ENCODE data around the gene CLTA.
"Not testable (repeated sequence)": the region's sequence is repeated elsewhere in the genome, so short reads cannot be mapped to it uniquely, and the experiment has no call there.

CLTA gene

DNA sequence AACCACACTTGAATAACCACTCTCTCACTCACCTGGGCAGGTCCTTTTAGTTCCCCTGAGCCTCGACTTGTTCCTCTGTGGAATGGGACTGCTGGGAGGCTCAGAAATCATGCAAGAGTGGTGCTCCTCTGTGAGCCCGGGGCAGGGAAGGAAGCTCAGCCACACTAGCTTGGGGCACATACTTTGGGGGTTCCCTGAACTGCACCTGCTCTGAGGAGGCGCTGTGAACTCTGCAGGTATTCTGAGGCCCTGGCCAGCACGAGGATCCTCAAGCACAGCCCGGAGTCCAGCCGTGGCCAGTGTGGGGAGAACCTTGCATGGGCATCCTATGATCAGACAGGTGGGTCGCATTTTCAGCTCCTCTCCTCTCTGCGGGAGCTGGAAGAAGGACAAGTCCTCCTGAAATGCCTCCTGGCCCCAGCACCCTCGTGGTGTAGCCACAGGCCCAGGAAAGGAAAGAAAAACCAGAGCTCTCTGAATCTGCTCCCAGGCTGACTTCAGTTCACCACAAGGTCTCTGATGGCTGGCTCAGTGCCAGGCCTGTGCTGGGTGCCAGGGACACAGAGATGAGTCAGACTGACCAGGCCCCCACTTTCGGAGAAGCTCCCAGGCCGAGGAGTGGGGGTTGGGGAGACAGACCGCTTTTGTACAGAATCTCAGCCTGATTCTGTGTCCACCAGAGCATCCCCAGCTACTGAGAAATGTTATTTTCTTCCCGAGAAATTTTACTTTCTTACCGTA lies 42.2 kb upstream of the CLTA start:
- FAIRE-seq, result peak; percentile 50
- peak; percentile 70 for DNase-seq (ENCODE audit: insufficient read length)
- TF ChIP-seq POLR2AphosphoS5 (IDR thresholded peaks at IDR 0.05; ENCODE audit: low read depth, low read length) (no peak), TAF1 (IDR thresholded peaks at IDR 0.05; ENCODE audit: borderline replicate concordance, low read depth, low read length) (no peak), POLR2A (IDR thresholded peaks at IDR 0.05; ENCODE audit: low read depth, low read length) (no peak)

DNA sequence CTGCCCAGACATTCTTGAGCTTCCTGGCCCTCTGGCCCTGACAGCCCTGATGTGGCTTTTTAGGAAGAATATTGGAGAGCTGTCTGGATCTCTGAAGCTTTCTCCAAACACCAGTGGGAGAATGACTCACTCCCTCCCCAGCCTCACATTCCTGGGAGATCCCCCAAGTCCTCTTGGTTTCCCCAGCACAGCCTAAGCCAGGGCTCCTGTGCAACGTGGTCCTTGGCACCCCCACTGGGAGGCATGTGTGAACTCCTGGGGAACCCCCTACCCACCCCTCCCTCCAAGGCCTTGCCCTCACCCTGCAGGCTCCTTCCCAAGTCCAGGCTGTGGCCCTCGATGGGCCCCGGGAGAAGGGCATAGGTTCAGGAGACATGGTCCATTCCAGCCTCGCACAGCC lies 41.5 kb upstream of the CLTA start:
- TF ChIP-seq POLR2AphosphoS5 (IDR thresholded peaks at IDR 0.05; ENCODE audit: low read depth, low read length) (no peak), POLR2A (IDR thresholded peaks at IDR 0.05; ENCODE audit: low read depth, low read length) (no peak), TAF1 (IDR thresholded peaks at IDR 0.05; ENCODE audit: borderline replicate concordance, low read depth, low read length) (no peak)
- DNase-seq (ENCODE audit: insufficient read length) (no peak), FAIRE-seq (no peak)

DNA sequence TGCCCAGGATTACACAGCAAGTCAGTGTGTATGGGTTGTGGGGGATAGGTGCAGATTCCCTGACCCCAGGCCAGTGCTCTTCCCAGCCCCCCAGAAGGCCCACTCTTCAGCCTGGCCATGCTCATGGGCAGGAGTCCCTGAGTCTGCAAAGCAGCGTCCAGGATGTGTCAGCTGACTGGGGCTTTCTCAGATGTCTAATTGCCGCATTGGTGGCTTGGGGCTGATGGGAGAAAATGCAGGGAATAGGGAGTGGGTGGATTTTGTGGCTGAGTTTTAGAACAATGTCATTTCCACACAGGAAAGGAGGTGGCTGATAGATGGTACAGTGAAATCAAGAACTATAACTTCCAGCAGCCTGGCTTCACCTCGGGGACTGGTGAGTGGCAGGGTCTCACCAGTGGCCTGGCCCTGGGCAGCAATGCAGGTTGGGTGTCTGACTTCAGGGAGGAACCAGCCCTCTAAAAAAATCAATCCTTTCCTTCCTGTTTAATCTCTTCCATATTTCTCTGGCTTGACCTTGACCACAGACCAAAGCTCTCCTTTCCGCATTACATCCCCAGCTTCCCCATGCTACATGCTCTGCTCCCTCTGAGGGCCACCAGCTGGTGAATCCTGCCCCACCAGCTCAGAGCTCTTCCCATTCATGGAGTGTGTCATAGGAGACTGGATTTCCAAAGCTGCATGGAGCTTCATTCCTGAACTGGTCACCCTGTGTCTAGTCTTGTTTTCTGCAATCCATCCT lies 40.0 kb upstream of the CLTA start:
- DNase-seq (ENCODE audit: insufficient read length), result no peak
- no peak for FAIRE-seq
- TF ChIP-seq POLR2A (IDR thresholded peaks at IDR 0.05; ENCODE audit: low read depth, low read length) (no peak), TAF1 (IDR thresholded peaks at IDR 0.05; ENCODE audit: borderline replicate concordance, low read depth, low read length) (no peak), POLR2AphosphoS5 (IDR thresholded peaks at IDR 0.05; ENCODE audit: low read depth, low read length) (no peak)

DNA sequence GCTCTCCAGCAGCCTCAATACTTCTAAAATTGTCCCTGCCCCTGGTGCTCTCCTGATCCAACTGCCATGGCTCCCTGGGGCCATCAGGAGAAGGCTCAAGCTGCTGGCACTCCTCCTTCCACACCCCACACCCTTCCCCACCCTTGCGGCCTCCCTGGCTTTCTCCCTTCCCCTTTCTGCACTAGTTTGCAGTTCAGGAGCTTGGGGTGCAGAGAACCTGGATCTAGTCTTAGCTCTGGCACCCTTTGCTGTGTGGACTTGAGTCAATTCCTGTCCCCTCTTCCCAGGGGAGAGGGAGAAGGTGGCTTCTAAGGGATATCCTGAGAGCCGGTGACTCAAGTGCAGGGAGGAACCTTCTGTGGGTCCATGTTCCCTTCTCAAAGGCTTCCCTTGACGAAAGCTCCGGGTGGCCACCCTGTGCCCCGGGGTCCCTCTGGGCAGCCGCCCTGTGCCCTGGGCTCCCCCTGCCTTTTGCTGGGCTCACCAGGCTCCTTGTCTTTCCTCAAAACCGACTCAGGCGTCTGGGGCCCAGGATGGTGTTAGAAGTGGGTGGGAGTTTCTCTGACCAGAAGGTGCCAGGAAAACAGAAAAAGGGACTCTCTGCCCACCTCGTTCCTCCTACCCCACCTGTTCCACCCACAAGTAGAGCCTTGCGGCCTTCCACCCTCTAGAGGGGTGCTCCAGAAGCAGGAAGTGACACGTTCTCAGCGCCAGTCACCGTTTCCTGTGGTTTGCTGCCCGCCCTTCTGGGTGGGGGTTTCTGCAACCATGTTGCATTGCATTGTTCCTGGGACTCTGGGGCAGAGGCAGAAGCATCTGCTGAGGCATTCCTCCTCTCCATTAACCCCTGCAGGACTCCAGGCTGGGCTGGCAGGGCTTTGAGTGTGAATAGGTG lies 39.2 kb upstream of the CLTA start:
- peak; percentile 70 for DNase-seq (ENCODE audit: insufficient read length)
- peak; percentile 90 for FAIRE-seq
- TF ChIP-seq POLR2AphosphoS5 (IDR thresholded peaks at IDR 0.05; ENCODE audit: low read depth, low read length), result peak; percentile 60
- peak; percentile 66; the same call in 1 of the 2 replicates for TF ChIP-seq POLR2A (IDR thresholded peaks at IDR 0.05; ENCODE audit: low read depth, low read length)
- TF ChIP-seq TAF1 (IDR thresholded peaks at IDR 0.05; ENCODE audit: borderline replicate concordance, low read depth, low read length), result no peak; the same call in 1 of the 2 replicates

DNA sequence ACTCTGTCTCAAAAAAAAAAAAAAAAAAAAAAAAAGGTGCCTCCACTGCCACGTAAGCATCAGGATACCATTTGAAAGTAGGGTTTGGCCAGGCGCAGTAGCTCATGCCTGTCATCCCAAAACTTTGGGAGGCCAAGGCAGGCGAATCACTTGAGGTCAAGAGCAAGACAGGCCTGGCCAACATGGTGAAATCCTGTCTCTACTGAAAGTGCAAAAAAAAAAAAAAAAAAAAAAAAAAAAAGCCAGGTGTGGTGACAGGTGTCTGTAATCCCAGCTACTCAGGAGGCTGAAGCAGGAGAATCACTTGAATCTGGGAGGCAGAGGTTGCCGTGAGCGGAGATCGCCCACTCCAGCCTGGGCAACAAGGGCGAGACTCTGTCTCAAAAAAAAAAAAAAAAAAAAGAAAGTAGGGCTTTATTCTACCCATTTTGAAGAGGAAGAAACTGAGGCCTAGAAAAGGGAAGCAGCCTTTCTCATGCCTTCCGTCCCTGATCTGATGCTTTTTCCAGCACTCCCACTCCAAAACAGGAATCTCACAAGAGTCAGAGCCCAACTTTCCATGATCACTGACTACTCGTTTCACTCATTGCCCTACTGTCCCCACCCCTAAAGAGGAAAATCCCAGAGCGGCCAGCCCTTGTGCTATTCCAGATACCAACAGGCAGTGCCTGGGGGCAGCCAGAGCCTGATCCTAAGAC lies 37.8 kb upstream of the CLTA start:
- FAIRE-seq, result no peak
- no peak for TF ChIP-seq POLR2AphosphoS5 (IDR thresholded peaks at IDR 0.05; ENCODE audit: low read depth, low read length)
- TF ChIP-seq TAF1 (IDR thresholded peaks at IDR 0.05; ENCODE audit: borderline replicate concordance, low read depth, low read length), result no peak
- no peak for TF ChIP-seq POLR2A (IDR thresholded peaks at IDR 0.05; ENCODE audit: low read depth, low read length)
- no peak for DNase-seq (ENCODE audit: insufficient read length)

DNA sequence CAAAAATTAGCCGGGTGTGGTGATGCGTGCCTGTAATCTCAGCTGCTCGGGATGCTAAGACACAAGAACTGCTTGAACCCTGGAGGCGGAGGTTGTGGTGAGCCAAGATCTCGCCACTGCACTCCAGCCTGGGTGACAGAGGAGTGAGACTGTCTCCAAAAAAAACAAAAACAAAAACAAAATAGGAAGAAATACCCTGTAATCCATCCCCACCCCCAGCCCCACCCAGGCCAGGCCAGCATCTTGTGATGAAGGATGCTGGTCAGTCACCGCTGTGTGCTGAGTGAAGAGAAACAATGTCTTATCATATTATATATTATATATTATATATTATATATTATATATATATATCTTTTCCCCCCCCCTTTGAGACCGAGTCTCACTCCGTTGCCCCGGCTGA lies 37.0 kb upstream of the CLTA start:
- DNase-seq (ENCODE audit: insufficient read length) (no peak), FAIRE-seq (peak; percentile 9)
- no peak for TF ChIP-seq POLR2A (IDR thresholded peaks at IDR 0.05; ENCODE audit: low read depth, low read length)
- TF ChIP-seq POLR2AphosphoS5 (IDR thresholded peaks at IDR 0.05; ENCODE audit: low read depth, low read length), result no peak
- TF ChIP-seq TAF1 (IDR thresholded peaks at IDR 0.05; ENCODE audit: borderline replicate concordance, low read depth, low read length), result no peak

DNA sequence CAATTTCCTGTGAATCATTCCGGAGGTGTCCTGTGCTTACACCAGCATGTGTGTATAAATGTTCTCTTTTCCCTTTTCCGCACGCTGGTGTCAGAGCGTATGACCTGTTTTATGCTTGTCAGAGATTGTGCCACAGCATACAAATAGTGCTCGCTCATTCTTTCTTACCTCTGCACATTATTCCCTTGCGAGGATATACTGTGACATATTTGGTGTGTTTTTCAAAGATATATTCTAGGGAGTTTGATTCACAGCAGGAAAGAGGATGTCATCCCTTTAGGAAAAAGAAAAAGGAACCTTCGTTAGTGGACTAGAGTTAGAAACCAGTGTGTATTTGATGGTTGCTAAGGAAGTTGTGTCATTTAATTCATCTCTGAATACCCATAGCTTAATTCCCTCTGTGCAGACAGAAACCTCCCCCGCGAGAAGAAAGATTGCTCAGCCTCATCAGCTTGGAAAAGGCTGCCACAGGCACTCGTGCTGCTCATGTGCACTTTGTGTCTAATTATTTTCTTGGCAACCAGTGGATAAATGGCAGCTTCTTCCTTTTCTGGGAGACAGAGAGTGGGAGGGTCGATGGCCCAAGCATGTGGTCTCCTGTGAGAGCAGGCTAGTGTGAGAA lies 36.3 kb upstream of the CLTA start:
- DNase-seq (ENCODE audit: insufficient read length), result no peak
- TF ChIP-seq POLR2AphosphoS5 (IDR thresholded peaks at IDR 0.05; ENCODE audit: low read depth, low read length) (no peak), POLR2A (IDR thresholded peaks at IDR 0.05; ENCODE audit: low read depth, low read length) (no peak), TAF1 (IDR thresholded peaks at IDR 0.05; ENCODE audit: borderline replicate concordance, low read depth, low read length) (no peak)
- no peak for FAIRE-seq

DNA sequence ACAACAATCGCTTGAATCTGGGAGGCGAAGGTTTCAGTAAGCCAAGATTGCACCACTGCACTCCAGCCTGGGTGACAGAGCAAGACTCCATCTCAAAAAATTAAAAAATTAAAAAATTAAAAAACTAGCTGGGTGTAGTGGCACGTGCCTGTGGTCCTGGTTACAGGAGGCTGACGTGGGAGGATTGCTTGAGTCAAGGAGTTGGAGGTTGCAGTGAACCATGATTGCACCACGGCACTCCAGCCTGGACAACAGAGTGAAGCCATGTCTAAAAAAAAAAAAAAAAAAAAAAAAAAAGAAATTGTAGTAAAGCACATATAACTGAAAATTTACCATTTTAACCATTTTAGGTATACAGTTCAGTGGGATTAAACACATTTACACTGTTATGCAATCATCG lies 34.6 kb upstream of the CLTA start:
- TF ChIP-seq POLR2A (IDR thresholded peaks at IDR 0.05; ENCODE audit: low read depth, low read length) (no peak), TAF1 (IDR thresholded peaks at IDR 0.05; ENCODE audit: borderline replicate concordance, low read depth, low read length) (no peak), POLR2AphosphoS5 (IDR thresholded peaks at IDR 0.05; ENCODE audit: low read depth, low read length) (no peak)
- no peak for FAIRE-seq

DNA sequence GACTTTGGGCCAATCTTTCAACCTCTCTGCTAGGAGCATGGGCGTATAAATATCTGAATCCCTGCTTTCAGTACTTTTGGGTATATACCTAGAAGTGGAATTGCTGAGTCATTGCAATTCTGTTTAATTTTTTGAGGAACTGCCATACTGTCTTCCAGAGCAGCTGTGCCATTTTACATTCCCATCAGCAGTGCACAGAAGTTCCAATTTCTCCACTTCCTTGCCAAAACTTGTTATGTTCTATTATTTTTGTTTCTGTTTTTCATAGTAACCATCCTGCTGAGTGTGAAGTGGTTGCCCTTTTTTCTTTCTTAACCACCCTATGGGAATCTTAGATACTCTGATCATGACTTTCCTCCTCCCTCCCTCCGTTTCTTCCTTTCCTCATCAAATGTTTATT lies 32.6 kb upstream of the CLTA start:
- TF ChIP-seq POLR2A (IDR thresholded peaks at IDR 0.05; ENCODE audit: low read depth, low read length), result no peak
- no peak for TF ChIP-seq POLR2AphosphoS5 (IDR thresholded peaks at IDR 0.05; ENCODE audit: low read depth, low read length)
- no peak for TF ChIP-seq TAF1 (IDR thresholded peaks at IDR 0.05; ENCODE audit: borderline replicate concordance, low read depth, low read length)
- DNase-seq (ENCODE audit: insufficient read length) (no peak), FAIRE-seq (no peak)

More for the DNA sequence above, 34.6 kb upstream of the CLTA start:
- no peak for DNase-seq (ENCODE audit: insufficient read length)

DNA sequence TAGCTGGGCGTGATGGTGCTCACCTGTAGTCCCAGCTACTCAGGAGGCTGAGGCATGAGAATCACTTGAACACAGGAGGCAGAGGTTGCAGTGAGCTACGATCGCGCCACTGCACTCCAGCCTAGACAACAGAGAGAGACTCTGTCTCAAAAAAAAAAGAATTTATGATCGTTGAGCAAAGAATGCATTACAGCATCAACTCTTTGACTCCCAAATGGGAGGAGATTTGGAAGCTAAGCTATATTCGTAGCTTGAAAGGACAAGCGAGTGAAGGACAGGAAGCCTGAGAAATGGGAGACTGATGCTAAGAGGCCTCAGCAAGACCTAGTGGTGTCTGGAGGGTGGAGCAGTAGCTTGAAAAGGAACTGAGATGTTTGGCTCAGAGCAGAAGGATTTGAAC lies 31.8 kb upstream of the CLTA start:
- TF ChIP-seq TAF1 (IDR thresholded peaks at IDR 0.05; ENCODE audit: borderline replicate concordance, low read depth, low read length) (no peak), POLR2A (IDR thresholded peaks at IDR 0.05; ENCODE audit: low read depth, low read length) (no peak), POLR2AphosphoS5 (IDR thresholded peaks at IDR 0.05; ENCODE audit: low read depth, low read length) (no peak)
- FAIRE-seq, result no peak

DNA sequence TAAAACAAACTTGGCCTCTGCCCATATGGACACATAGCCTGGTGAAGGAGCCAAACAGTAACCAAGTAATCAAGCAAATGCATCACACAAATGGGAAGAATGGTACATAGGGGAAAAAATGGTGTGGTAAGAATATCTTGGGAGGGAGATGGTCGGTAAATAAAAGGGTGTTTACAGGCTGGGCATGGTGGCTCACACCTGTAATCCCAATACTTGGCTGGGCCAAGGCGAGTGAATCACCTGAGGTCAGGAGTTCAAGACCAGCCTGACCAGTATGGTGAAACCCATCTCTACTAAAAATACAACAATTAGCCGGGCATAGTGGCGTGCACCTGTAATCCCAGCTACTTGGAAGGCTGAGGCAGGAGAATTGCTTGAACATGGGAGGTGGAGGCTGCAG lies 31.2 kb upstream of the CLTA start:
- FAIRE-seq; DNase-seq (ENCODE audit: insufficient read length): not testable (repeated sequence)

More for the DNA sequence above, 31.8 kb upstream of the CLTA start:
- no peak for DNase-seq (ENCODE audit: insufficient read length)

DNA sequence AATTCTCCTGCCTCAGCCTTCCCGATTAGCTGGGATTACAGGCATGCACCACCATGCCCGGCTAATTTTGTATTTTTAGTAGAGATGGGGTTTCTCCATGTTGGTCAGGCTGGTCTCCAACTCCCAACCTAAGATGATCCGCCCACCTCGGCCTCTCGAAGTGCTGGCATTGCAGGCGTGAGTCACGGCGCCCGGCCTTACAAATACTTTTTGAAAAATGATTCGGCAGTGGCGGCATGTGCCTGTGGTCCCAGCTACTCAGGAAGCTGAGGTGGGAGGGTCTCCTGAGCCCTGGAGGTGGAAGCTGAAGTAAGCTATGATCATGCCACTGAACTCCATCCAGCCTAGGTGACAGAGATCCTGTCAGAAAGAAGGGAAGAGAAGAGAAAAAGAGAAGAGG lies 30.6 kb upstream of the CLTA start:
- FAIRE-seq; DNase-seq (ENCODE audit: insufficient read length): not testable (repeated sequence)
